HG02852 (cell line): Measurements from ENCODE around the gene NKX2-2.

ENCODE experiments used
- ATAC-seq: cut with Tn5 transposase; IDR thresholded peaks from one replicate; pipeline ENCODE4 v1.9.1; 2021; ENCODE audit warnings: mild to moderate bottlenecking, moderate library complexity; ENCODE audit not compliant: unreplicated experiment

NKX2-2 gene

DNA sequence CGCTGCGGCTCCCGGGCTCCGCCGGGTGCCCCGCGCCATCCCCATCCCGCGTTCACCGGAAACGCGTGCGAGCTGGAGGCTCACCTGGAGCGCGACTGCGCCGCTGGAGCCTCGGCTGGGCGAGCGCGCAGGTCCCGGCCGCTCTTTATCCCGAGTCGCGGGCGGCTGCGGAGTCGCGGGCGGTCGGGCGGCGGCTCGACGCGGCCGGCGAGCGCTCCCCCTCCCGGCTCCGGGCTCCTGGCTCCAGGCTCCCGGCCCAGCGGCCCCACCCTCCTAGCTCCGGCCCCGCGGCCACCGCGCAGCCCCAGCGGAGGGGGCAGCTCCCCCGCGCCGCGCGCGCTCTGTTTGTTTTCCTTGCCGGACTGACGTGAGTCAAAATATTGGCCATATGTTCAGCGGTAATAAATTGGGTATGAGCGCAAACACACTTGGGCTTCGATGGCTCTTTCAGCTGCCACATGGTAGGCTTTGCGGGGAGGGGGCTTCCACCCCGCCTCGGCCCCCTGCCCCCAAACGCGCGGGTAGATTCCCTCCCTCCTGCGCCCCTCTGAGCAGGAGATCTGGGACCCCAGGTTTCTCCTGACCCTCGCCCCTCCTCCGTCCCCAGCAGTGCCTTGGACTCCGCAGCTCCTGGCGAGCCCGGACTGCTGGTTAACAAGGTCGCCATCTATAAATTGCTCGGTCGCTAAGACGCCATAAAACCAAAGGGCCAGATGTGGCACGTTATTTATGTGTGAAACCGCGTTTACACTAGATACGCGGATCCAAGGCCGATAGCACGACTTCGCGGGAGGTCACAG lies 8.8 kb upstream of the NKX2-2 start:
- no peak for ATAC-seq

DNA sequence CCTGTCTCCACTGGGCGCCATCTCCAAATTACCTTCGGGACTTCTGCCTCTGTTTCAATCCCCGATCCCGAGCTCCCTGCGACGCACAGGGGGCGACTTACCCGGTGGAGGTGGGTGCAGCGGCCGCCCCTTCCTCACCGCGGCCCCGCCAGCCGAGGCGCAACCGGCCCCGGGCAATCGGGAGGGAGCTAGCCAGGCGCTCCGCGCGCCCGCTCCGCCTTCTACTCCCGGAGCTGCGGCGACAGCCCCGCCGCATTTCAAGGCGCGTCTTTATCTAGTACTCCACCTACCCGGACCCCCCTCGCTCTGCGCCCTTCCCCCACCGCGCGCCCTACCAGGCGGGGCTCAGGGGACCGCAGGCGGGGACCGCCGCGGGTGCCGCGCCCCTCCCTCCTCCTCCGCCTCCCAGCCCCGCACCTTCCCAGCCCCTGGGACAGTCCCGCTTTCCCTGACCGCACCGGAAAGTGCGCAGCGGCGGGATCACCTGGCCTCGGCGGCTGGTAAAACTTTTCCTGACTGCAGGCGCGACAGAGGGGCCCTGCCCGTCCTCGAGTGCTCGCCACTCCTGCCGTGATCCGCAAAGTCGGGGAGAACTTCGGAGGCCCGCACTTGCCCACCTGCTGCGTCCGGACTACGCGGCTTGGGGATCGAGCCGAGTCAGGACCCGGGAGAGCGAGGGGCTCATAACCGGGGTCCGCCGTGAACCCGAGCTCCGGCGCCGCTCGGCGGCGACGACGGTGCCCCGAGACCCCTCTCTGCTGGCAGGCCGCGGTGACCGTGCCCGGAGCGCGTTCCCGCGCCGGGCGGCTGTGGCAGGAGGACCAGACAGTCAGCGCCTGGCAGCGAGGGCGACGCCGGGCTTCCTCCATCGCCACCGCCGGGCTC lies 8.0 kb upstream of the NKX2-2 start:
- no peak for ATAC-seq

DNA sequence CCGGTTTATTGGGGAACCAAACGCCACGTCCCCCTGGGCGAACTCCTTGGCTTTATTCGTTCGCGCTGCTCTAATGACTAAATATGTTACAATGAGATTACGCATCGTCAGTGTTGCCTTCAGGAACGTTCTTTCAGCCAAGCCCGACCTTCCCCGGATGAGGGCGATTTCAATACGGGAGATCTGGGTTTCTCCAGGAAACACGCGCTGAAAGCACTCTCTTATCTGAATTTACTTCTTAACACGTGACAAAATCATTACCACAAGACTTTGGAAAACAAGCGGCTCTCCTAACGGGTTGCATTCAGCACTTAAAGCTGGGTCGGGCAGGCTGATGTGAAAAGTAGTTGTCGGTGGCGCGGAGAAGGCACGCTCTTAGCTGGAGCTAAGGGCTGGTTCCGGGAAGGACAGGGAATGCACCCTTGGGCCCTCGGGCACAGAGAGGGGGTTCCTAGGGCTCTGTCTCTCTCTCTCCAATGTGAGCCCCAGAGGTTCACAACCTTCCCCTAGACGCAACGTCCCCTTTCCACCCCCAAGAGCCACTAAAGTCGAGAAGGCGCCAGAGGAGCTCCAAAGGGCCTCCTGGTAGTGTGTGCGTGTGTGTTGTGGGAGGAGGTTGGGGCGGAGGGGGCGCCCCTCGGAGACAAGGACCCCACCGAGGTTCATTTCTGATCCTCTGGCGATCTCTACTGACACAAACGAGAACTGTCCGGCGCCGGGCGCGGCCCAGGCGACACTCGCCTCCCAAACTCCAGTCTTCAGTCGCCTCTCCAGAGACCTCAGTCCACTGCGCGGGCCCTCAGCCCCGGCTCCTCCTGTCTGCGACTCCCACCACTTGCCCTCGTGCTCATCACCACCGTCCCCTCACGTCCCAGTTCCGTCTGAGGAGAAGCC lies 7.1 kb upstream of the NKX2-2 start:
- ATAC-seq, result no peak

- no peak for ATAC-seq
These were observed 5.3 kb upstream of the NKX2-2 start for GRCh38 chr20:21519136-21519584.

- no peak for ATAC-seq
These were observed 4.6 kb upstream of the NKX2-2 start for GRCh38 chr20:21518292-21518991.

DNA sequence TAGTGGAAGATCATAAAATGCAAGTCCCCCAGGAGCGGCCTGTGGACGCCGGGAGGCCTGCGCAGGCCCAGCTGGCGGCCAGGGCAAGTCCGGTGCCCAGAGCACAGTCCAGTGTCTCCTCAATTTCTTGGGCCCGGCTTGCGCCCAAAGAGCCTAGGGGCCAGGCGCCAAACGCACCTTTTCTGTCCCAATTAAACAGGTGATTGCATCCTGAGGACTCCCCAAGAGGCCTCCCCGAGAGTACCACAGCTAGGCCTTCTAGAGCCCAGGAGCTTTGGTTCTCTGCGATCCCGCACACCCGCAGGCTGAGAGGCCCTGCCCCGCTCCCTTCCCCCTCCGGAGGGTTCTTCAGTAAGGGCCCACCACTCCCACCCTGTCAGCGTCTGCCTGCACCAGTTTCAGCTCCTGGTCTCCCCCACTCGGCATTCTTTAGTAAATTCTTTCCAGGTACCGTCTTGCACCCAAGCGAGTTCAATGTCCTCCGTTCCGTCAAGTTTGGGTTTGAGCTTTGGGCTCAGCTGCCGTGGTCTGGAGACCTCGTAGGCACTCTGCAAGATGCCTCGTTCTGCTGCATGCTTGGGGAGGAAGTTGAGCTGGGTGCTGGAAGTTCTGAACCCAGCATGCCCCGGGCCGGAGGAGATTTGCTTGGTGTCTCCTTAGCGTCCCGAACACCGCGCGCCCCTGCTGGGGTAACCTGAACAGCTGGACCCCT lies 3.9 kb upstream of the NKX2-2 start:
- ATAC-seq, result no peak

GRCh38 chr20:21516861-21517565 lies 3.1 kb upstream of the NKX2-2 start:
- ATAC-seq, result no peak

- ATAC-seq, result no peak
These were observed 2.3 kb upstream of the NKX2-2 start for GRCh38 chr20:21516180-21516567.

GRCh38 chr20:21515300-21516179 lies 1.7 kb upstream of the NKX2-2 start:
- no peak for ATAC-seq

DNA sequence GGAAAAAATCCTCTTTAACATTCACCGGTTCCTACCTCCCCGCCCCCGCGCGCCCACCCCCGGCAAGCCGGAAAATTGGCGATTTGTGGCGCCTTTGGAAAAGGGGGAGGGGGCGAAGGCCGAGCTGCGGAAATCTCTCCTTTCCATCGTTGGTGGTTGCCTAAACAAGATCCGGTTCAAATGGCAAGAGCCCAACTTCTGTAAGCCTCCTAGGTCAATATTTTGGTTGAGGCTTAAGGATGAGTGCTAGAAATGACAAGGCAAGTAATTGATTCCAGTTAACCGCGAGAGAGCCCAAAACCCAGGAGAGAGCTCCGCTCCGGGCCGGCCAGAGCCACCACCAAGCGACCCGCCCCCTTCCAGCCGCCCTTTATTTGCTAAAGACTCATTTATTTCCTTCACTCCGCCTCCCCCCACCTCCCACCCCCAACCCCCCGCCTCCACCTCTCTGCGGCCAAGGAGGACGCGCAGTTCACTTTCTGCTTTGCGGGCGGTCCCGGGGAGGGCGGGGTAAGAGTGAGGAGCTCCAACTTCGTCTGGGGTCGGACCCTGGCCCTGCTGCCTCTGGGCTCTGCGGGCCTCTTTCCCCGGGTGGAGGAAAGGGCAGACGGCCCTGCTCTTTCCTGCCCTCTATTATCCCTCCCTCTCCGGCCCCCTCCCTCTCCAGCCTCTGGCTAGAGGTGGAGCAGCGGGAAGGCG lies 838 bp upstream of the NKX2-2 start:
- no peak for ATAC-seq

GRCh38 chr20:21513181-21513663 lies 642 bp downstream of the NKX2-2 start:
- ATAC-seq, result no peak

GRCh38 chr20:21512634-21513180 lies 1.2 kb downstream of the NKX2-2 start:
- ATAC-seq, result no peak

DNA sequence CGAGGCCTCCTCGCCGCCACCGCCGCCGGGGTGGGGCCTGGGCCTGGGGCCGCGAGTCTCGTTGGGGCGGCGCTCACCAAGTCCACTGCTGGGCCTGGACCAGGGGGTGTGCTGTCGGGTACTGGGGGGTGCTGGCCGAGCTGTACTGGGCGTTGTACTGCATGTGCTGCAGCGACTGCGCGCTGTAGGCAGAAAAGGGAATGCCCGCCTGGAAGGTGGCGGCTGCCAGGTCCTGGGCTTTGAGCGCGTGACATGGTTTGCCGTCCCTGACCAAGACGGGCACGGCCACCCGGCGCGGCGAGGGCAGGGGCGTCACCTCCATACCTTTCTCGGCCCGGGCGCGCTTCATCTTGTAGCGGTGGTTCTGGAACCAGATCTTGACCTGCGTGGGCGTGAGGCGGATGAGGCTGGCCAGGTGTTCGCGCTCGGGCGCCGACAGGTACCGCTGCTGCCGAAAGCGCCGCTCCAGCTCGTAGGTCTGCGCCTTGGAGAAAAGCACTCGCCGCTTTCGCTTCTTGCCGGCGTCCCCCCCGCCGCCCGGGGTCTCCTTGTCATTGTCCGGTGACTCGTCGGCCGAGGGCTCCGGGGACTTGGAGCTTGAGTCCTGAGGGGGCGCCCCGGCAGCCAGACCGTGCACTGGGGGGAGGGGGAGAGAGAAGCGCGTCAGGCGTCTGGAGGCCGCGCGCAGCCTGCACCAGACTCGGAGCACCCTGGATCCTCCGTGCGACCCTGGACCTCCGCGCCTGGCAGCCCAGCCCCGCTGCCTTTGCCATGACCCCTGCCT lies 1.8 kb downstream of the NKX2-2 start:
- ATAC-seq, result no peak

DNA sequence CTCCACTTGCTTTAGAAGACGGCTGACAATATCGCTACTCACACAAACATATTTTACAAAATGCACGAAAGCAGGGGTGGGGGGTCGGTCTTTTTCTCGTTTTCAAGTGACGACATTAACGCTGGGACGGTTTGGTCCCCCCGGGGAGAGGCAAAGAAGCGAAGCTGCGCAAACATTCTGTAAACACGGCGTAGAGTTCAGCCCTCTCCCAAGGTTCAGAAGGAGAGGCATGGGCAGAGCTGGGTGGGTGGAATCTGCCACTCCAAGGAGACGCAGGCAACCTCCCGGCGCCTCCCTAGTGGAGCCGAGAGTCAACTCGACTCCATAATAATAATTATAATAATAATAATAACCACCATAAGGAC lies 2.4 kb downstream of the NKX2-2 start:
- ATAC-seq, result no peak

DNA sequence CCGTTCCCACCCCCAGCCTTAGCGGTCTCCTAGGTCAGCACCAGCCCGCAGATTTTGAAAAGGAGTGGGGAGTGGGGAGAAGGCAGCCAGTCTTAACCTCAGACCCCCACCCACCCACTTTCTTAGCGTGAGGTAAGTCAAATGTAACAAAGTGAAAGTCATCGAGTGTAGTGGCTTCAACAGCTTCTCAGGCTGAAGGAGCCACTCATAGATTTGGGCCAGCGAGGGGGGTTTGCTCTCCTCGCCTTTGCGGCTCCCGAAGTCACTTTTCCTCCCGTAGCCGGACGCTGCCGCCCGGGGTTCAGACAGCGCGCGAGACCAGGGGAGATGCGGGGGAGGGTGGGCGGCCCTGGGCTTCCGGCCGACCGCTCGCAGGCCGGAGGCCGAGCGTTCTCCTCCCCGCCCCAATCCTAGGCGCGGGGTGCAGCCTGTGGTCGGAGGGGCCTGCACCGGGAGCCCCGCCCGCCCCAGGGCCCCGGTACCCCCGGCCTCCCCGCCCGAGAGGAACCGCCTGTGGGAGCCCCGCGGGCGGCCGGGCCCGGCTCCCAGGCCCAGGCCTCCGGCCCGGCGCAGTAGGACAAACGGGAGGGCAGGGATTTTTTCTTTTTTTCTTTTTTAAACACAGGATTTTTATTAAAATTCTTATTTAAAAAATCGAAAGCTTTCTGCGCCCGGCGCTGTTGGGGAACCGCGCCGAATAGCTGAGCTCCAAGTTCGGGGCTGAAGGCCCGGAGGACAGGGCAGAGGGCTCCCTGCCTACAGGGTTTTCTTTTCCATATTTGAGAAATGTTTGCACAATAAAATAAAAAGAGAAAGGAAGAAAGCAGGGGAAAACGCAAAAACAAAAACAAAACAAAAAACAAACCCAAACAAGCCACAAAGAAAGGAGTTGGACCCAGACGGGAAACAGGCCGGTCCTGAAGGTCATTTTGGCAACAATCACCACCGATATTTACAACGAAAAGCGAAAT lies 3.2 kb downstream of the NKX2-2 start:
- no peak for ATAC-seq
